GM19438 (cell line): ENCODE measurements around the gene DRGX.

Experiments
- ATAC-seq: cut with Tn5 transposase; IDR thresholded peaks from one replicate; pipeline ENCODE4 v1.9.1; 2021; ENCODE audit warnings: low read depth; ENCODE audit not compliant: unreplicated experiment

DRGX gene

DNA sequence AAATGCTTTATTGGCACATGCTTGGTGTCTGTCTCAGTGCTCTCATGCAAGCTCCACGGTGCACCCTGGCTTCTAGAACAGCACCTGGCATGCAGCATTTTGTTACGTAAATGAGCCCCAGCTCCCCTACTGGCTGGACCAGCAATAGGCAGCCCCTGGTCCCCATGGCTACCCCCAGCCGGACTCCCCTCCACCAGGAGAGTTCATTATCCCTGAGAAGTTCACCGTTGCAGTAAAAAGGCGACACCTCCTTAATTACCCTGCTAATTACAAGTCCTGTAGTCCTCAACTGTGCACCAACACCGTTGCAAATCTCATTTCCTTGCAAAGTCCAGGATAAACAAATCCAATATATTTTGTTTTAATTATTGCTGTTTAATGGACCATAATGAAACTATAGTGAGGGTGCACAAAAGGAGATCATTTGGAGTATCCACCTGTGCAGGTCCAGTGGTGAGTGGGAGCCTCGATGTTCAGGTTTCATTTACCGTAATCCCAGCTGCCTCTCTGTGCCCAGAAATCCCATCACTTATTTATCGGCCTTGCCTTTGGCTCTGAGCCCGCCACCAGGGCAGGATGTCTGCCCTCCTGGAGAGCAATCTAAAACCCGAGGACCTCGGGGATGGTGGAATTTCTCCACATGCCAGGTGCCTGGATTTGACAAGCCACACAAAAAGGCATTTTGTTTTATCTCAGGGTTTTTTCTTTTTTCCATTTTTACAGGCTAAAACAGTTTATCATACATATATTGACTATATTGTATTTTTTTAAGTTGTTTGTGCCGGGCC lies 12.8 kb upstream of the DRGX start:
- ATAC-seq: peak; percentile 58

DNA sequence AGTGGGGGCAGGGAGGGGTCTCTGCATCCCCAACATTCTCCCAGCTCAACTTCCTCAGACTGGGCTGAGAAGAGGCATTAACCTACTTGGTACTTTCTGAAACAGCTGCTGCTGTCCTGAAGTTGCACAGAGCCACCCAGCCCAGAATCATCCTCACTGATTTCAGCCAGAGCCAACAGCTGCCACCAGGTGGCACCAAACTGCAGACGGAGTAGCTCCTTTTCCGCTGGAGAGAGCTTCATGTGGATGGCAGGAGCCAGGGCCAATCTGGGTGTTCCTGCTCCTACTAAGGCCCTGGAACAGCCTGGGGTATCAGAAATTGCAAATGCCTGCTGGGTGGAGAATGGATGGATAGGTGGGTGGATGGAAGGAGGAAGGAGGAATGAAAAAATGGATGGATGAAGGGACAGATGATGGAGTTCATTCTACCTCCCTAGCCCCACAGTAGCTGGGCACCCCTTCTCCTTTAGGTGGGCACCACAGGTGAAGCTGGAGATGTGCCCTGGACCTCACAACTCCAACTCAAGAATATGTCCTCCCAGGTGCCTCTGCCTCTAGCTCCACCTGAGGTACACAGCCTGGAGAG lies 11.8 kb upstream of the DRGX start:
- no peak for ATAC-seq

DNA sequence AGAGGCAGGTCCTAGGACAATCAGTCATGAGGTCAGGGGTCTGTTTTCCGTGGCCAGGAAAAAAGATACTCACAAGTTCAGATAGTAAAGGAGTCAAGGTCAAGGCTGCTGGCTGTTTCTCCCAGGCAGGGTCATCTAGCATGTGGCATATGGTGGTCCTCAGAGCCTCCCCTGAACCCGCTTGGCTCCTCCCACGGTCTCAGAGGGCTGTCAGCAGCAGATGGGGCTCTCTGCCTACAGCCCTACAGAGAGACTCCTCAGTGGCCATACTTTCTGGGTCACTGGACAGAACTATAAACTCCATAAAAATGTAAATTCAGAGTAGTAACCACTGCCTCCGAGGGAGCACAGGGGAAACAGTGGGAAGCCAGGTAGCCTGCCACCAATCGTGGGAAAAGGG lies 11.3 kb upstream of the DRGX start:
- no peak for ATAC-seq

DNA sequence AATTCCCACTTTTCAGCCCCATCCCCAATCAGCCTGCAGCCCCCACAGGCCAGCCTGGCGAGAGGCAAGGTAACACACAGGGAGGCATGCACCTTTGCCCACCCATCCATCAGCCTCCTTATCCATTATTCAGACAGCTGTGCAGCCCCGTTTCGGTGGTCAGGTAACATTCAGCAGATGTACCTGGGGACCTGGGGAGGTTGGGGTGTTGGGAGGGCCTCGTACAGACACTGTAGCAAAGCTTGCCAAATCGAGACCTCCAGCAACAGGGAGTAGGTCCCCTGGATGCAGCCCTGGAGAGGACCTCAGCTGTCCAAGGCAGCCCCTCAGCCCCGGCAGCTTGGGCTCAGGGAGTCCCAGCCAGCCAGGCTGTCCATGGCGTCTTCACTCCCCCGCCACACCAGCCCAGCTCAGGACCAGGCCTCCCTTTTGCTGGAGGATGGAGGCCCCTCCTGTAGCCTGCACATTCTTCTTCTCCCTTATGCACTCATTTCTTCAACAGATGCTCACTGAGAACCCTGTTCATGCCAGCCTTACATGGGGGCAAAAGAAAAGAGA lies 8.5 kb upstream of the DRGX start:
- no peak for ATAC-seq

DNA sequence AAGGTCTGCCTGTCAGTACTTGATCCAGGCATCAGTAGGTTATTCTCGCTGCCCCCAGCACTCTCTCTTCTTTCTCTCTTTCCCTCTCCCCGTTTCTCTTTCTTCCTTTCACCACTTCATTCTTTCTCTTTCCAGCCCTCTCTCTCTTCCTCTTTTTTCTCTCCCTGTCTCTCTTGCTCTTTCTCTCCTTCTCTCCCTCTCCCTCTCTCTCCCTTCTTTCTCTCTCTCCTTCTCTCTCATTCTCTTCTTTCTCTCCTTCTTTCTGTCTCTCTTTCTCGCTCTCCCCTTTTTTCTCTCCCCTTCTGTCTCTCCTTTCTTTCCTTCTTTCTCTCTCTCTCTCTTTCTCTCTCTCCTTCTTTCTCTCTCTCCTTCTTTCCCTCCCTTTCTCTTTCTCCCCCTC lies 7.5 kb upstream of the DRGX start:
- ATAC-seq: no peak

- no peak for ATAC-seq
Observed at GRCh38 chr10:49400365-49400764, 4.5 kb upstream of the DRGX start.

GRCh38 chr10:49398986-49399385 lies 3.1 kb upstream of the DRGX start:
- no peak for ATAC-seq

DNA sequence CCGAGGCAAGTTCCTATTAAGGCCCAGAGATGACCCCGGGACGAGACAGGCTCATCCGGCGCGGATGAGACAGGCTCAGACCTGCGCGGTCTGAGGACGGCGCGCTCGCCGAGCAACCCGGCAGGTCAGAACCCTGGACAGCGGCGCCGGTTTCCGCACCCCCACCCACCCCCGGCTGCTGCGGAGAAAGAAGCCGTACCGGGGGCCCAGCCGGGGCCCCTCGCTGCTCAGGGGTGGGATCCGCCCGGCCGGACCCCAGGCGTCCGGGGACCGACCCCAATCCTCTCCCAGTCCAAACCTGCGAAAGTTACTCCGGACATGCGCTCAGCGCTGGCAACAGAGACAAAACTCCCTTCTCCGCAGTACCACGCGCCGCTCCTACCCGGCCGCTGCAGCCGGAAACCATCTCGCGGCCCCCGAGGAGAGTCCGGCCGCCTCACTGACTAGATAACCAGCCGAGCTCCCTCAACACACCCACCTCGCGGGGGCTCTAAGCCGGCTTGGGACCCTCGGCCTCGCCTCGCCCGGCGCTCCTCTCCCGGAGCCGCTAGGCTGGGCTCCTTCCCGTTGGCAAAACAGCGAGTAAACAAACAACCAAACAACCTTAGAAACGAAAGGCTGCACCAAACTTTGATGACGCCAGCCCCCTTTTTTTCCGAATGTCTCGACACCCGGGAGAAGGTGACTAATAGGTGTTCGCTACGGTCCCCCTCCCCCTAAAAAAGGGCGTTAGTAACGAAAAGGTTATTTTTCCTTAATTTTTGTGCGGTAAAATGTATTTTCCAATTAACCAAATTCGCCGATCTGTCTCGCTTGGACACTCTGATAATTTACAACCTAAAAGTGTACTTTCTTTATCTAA lies 2.3 kb upstream of the DRGX start:
- peak; percentile 82 for ATAC-seq

GRCh38 chr10:49397036-49397999 lies 1.4 kb upstream of the DRGX start:
- peak; percentile 17 for ATAC-seq

DNA sequence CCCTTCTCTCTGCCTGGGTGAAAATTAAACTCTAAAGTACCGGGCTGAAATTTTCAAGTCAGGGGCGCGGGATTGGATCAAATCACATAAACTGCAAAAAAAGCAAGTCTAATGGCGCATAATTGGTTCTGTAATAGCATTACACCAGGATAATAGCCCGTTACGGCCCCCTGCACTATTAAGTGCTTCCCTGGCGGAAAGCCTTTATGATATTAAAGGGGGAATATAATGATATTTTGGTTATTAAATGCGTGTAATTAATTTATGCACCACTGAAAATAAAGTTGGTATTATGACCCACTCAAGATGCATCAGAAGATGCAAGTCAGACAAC lies 744 bp upstream of the DRGX start:
- ATAC-seq: no peak

GRCh38 chr10:49394933-49395740 lies 752 bp downstream of the DRGX start:
- no peak for ATAC-seq

DNA sequence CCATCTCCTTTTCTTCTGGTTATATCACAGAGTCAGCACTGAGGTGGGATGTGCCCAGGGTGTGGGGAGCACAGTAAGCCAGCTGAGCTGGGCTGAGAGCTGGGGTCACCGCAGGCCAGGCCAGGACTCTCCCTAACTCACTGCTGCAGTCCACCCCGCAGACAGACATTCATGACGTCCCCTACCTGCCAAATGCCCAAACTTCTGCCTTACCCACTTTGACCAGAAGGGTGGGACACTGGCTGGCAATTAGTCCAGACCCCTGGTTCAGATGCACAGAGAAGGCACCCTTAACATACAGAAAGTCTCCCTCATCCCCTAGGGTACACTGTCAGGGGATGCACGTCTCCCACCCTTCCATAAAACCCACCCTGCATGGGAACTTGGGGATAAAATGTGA lies 2.1 kb downstream of the DRGX start:
- ATAC-seq: no peak

- ATAC-seq: no peak
Observed at GRCh38 chr10:49393301-49393700, 2.6 kb downstream of the DRGX start.

DNA sequence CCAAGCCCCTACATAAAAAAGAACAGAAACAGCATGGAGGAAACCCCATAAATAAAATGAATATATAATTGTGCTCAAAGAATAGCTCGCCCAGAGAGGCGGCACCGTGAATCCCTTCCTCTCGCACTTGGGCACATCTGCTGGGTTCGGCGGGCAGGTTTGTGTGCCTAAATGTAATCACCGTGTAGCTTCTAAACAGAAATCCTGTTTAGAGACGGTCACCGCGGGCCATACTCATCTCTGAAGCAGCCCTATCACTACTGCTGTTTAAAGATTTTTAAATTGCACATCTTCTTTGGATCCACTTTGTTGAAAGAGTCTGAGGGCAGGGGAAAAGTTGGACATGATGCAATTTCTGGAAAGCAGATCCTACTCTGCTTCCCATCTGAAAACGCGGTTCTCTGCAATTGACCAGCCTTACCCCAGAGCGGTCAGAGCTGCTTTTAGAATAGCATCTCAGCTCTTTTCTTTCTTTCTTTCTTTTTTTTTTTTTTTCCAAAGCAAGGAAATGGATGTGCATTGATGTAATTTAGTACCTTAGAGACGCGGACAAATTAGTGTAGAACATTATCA lies 6.4 kb downstream of the DRGX start:
- no peak for ATAC-seq

- ATAC-seq: no peak
Observed at GRCh38 chr10:49388161-49388560, 7.7 kb downstream of the DRGX start.

DNA sequence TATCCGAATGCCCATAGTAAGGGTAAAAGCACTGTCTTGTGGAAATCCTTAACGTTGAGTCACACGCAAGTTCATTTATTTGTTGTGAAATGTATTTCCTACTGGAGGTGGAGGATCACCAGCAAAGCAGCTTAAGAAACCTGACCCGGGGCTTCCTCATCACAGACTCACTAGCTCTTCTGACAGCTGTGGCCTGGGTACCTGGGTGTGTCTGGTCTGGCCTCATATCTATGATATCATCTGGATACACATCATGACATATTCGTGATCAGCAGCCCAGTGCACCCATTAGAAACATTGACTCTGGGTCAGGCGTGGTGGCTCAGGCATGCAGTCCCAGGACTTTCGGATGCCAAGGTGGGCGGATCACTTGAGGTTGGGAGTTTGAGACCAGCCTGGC lies 8.8 kb downstream of the DRGX start:
- ATAC-seq: no peak

DNA sequence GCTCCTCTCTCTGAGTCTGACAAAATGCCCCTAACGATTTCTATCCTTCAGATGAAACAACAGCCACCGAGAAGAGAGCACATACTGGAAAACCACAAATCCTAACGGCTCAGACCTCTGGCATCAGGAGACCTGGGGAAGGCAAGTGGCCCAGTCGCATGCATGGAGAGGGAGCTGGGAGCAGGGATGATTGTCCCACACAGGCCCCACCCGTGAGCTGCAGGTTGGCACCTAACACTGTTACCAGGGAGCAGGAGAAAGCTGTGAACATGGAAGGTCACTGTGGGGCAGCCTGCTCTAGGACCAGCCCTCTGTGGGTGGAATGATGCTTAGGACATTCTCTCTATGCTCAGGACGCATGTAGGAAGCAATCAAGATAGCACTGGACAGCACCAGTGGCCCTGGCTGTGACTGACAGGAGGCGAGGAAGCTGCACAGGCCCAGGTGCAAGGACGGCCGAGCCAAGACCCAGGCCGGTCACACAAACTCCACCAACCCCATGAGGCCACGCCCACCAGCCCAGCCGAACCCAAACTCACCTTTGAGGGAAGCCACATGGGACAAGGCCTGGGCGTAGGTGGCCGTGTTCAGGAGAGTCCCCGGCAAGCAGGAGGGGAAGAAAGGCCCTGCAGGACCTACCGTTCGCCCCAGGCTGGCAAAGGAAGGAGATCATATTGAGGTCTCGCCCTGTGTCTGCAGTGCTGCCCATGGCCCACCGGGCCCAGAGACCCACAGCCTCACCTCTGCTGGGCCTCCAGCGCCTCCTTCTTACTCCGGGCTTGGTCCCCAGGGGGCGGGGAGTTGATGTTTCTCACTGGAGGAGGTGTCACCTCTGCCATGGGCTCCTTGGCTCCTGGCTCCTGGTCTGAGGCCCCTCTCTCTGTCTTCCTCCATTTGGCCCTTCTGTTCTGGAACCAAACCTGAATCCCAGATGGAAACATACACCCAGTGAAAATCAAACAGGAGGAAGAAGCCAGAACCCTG lies 9.7 kb downstream of the DRGX start:
- no peak for ATAC-seq
